Neural crest cell (in vitro differentiated cells): Measurements from ENCODE around the gene CTIF. TPM values are rescaled to one million over a fixed set of nuclear protein-coding genes. Genes with fewer than 3 reads are reported as not detected.

ENCODE experiments used
- DNase-seq: peaks from one replicate; pipeline ENCODE4 v3.0.0; 2021; ENCODE audit warnings: low read depth, mixed read lengths, low spot score
- H3K27ac Mint-ChIP-seq: one replicate; pipeline ENCODE4 v1.8.0; 2021; ENCODE audit warnings: mild to moderate bottlenecking, mixed read lengths; ENCODE audit not compliant: unreplicated experiment
- H3K27me3 Mint-ChIP-seq: 2 replicates; pipeline ENCODE4 v1.8.0; 2021; ENCODE audit warnings: low read depth, mild to moderate bottlenecking, mixed read lengths
- H3K36me3 Mint-ChIP-seq: 2 replicates; pipeline ENCODE4 v1.8.0; 2021; ENCODE audit warnings: low read depth, mild to moderate bottlenecking, mixed read lengths
- H3K4me1 Mint-ChIP-seq: 2 replicates; pipeline ENCODE4 v1.8.0; 2021; ENCODE audit warnings: mixed read lengths
- H3K4me3 Mint-ChIP-seq: one replicate; pipeline ENCODE4 v1.8.0; 2021; ENCODE audit warnings: mild to moderate bottlenecking, mixed read lengths
- H3K9me3 Mint-ChIP-seq: 2 replicates; pipeline ENCODE4 v1.8.0; 2021; ENCODE audit warnings: mixed read lengths
- total RNA-seq: library from RNA; stranded (reverse); gene quantifications from 2 replicates; pipeline ENCODE4 v1.2.1, GENCODE V29; 2021
- TF ChIP-seq, protein P1 (sequence below): fragments of 200-600 bp; sonication (generic); conservative IDR thresholded peaks from 2 replicates; pipeline ENCODE4 v1.5.0; 2021; ENCODE audit warnings: antibody characterized with exemption, mild to moderate bottlenecking

The CTIF gene
- total RNA-seq, 1 donor from 2014 or later = 52.6 TPM

DNA sequence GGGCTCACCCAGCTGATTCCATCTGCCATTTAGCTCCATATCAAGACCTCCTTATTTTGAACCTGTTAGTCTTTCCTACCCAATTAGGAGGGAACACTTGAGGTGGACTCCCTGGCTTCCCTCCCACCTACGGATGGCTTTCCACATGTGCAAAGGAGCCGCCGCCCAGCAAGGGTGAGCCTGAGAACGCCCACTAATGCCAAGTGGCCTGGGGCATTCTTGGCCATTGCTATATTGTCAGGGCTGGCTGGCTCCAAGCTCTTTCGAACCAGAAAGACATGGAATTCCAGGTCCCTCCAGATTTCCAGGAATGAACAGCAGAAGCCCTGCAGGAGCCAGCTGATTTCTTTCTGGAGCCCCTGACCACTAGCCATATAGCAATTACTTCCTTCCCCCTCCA lies 215.7 kb downstream of the CTIF start:
- Mint-ChIP-seq H3K4me1 (peaks cover 16% of the 10 kb centered on the region), H3K9me3 (peaks cover 3% of the 10 kb centered on the region), H3K36me3 (peaks cover 10% of the 10 kb centered on the region), H3K27ac (no peak overlapping the region), H3K27me3 (no peaks in the 10 kb centered on the region), H3K4me3 (no peak overlapping the region)
- no peak for DNase-seq
- TF ChIP-seq, protein P1, sequence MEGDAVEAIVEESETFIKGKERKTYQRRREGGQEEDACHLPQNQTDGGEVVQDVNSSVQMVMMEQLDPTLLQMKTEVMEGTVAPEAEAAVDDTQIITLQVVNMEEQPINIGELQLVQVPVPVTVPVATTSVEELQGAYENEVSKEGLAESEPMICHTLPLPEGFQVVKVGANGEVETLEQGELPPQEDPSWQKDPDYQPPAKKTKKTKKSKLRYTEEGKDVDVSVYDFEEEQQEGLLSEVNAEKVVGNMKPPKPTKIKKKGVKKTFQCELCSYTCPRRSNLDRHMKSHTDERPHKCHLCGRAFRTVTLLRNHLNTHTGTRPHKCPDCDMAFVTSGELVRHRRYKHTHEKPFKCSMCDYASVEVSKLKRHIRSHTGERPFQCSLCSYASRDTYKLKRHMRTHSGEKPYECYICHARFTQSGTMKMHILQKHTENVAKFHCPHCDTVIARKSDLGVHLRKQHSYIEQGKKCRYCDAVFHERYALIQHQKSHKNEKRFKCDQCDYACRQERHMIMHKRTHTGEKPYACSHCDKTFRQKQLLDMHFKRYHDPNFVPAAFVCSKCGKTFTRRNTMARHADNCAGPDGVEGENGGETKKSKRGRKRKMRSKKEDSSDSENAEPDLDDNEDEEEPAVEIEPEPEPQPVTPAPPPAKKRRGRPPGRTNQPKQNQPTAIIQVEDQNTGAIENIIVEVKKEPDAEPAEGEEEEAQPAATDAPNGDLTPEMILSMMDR = no peak

DNA sequence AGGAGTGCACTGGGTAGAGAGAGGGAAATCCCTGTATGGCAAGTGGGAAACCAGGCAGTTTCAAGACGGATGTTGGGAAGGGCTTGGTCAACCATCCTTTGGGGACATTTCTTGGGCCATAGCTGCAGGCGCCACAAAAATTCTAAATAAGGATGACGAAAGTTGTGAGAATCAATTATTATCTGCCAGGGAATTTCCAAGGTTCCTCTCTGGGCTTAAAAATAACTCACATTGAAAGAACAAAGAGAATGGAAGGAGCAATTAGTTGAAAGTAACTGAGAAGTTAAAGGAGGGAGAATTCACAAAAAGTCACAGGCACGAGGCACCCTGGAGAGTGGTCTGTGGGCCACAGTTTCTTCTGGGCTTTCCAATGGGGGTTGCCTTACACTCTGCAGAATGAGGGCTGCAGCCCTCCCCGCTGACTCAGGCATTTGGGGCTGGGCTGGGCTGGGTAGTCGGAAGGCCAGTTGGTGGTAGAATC lies 216.2 kb downstream of the CTIF start:
- H3K9me3 Mint-ChIP-seq = peaks cover 3% of the 10 kb centered on the region
- H3K36me3 Mint-ChIP-seq = peaks cover 10% of the 10 kb centered on the region
- no peak overlapping the region for H3K4me3 Mint-ChIP-seq
- peaks cover 16% of the 10 kb centered on the region for H3K4me1 Mint-ChIP-seq
- TF ChIP-seq, protein P1 = no peak
- no peaks in the 10 kb centered on the region for H3K27me3 Mint-ChIP-seq
- no peak overlapping the region for H3K27ac Mint-ChIP-seq
- DNase-seq = no peak

DNA sequence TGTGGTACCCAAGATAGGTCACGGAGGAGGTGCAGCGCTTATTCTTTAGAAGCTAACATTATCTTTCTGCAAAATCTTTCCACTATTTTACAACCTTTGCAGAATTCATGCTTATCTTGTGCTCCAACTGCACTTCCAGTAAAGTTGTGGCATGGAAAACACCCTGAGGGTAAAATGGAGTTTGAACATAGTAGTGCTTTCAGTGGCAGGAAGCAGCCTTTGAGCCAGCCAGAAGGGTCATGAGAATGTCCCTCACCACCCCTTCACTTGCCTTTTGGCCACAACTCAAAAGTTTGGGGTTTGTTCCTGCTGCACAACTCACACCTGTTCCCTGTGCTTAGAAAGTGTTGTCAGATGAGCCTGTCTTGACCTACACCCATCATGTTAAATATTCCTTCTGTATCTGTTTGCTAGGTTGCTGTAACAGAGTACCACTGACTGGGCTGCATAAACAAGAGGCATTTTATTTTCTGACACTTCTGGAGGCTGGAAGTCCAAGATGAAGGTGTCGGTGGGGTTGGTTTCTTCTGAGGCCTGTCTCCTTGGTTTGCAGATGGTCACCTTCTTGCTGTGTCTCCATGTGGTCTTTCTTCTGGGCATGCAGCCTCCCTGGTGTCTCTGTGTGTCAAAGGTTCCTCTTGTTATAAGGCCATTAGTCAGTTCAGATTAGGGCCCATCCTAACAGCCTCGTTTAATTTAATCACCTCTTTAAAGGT lies 217.8 kb downstream of the CTIF start:
- H3K27ac Mint-ChIP-seq = no peak overlapping the region
- TF ChIP-seq, protein P1 = no peak
- peaks cover 3% of the 10 kb centered on the region for H3K9me3 Mint-ChIP-seq
- peaks cover 16% of the 10 kb centered on the region for H3K4me1 Mint-ChIP-seq
- no peak for DNase-seq
- H3K27me3 Mint-ChIP-seq = no peaks in the 10 kb centered on the region
- H3K36me3 Mint-ChIP-seq = peaks cover 10% of the 10 kb centered on the region
- no peak overlapping the region for H3K4me3 Mint-ChIP-seq

DNA sequence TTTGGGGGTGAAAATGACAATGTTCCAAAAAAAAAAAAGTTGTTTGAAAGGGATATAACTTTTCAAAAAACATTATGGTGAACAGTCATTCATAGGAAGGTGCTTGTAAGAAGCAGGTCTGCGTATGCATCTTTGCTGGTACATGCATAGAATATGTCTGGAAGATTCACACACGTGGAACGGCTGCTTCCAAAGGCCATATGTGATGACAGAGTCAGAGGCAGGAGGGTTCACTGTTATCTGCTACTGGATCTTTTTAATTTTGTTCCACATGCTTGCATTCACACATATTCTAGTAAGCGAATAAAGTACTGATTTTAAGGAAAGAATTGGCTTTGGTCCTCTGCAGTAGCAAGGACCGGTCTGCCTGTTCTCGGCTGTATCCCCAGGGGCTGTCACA lies 218.5 kb downstream of the CTIF start:
- DNase-seq = no peak
- H3K27me3 Mint-ChIP-seq = no peaks in the 10 kb centered on the region
- peaks cover 3% of the 10 kb centered on the region for H3K9me3 Mint-ChIP-seq
- H3K4me1 Mint-ChIP-seq = peaks cover 16% of the 10 kb centered on the region
- H3K4me3 Mint-ChIP-seq = no peak overlapping the region
- TF ChIP-seq, protein P1 = no peak
- H3K27ac Mint-ChIP-seq = no peak overlapping the region
- peaks cover 15% of the 10 kb centered on the region for H3K36me3 Mint-ChIP-seq

DNA sequence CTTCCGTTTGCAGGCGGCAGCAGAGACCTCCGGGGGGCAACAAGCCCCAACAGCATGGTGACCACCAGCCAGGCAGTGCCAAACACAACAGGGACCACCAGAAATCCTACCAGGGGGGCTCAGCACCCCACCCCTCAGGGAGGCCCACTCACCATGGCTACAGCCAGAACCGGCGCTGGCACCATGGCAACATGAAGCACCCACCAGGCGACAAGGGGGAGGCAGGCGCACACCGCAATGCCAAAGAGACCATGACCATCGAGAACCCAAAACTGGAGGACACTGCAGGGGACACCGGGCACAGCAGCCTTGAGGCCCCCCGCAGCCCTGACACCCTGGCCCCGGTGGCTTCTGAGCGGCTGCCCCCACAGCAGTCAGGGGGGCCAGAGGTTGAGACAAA lies 219.1 kb downstream of the CTIF start:
- Mint-ChIP-seq H3K27me3 (no peaks in the 10 kb centered on the region), H3K27ac (no peak overlapping the region), H3K4me1 (peaks cover 16% of the 10 kb centered on the region), H3K4me3 (no peak overlapping the region), H3K36me3 (peaks cover 17% of the 10 kb centered on the region), H3K9me3 (peaks cover 3% of the 10 kb centered on the region)
- TF ChIP-seq, protein P1 = no peak
- DNase-seq = no peak
